HG03196 (cell line): ENCODE results near the gene NFATC4.

Experiments
- ATAC-seq: cut with Tn5 transposase; IDR thresholded peaks from one replicate; pipeline ENCODE4 v1.9.1; 2021; ENCODE audit not compliant: unreplicated experiment

NFATC4 gene

GRCh38 chr14:24407608-24408325 lies 39.8 kb downstream of the NFATC4 start:
- no peak for ATAC-seq

- ATAC-seq, result no peak
Measured at GRCh38 chr14:24408764-24409163, 40.8 kb downstream of the NFATC4 start.

- ATAC-seq, result no peak
Measured at GRCh38 chr14:24409192-24409591, 41.2 kb downstream of the NFATC4 start.

- ATAC-seq, result no peak
Measured at GRCh38 chr14:24409956-24410355, 42.0 kb downstream of the NFATC4 start.

- ATAC-seq, result no peak
Measured at GRCh38 chr14:24411443-24412389, 43.7 kb downstream of the NFATC4 start.

GRCh38 chr14:24414077-24414476 lies 46.1 kb downstream of the NFATC4 start:
- no peak for ATAC-seq

- no peak for ATAC-seq
Measured at GRCh38 chr14:24414732-24415420, 46.9 kb downstream of the NFATC4 start.

- no peak for ATAC-seq
Measured at GRCh38 chr14:24415421-24416253, 47.7 kb downstream of the NFATC4 start.

- ATAC-seq, result no peak
Measured at GRCh38 chr14:24416254-24416931, 48.4 kb downstream of the NFATC4 start.

- ATAC-seq, result no peak
Measured at GRCh38 chr14:24416932-24417619, 49.1 kb downstream of the NFATC4 start.

GRCh38 chr14:24417832-24418491 lies 50.0 kb downstream of the NFATC4 start:
- ATAC-seq, result no peak

- ATAC-seq, result no peak
Measured at GRCh38 chr14:24418492-24418873, 50.5 kb downstream of the NFATC4 start.

- ATAC-seq, result no peak
Measured at GRCh38 chr14:24422261-24422660, 54.3 kb downstream of the NFATC4 start.

GRCh38 chr14:24422694-24423601 lies 55.0 kb downstream of the NFATC4 start:
- ATAC-seq, result no peak

- ATAC-seq, result no peak
Measured at GRCh38 chr14:24425704-24426103, 57.7 kb downstream of the NFATC4 start.

- no peak for ATAC-seq
Measured at GRCh38 chr14:24426150-24426911, 58.3 kb downstream of the NFATC4 start.

GRCh38 chr14:24426912-24427536 lies 59.0 kb downstream of the NFATC4 start:
- ATAC-seq, result no peak
